Endothelial cell of hepatic sinusoid (primary cell): ENCODE data around the gene NDUFB8.

Experiments
- in situ Hi-C: cut with HindIII; loops from 2 replicates; pipeline ENCODE4 v1.10.0; 2017; ENCODE audit warnings: low sequenced_read_pairs

NDUFB8 gene

DNA sequence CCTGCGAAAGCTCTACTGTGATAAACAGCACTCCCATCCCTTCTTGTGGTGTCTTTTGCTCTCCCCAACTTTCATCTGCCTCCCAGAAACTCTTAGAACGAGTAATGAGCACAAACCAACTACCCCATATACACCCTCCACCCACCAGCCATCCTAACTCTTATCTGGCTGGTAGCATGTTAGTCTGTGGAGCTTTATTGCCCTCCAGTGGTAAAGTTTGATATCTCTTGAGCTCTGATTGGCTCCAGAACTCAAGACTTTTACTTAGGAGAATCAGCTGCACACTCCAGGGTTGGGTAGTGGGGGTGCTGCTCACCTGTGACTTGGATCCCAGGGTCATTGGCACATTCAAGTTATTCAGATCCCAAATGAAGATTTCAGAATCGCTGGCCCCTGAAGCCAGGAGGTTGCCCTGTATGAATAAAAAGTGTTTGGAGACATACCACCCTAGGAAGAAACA, 20.9 kb downstream of the NDUFB8 start:
- in situ Hi-C loops, result loop anchor here (25.0 kb wide), 1 partner anchor 171 kb away; the partner anchor contains the start of genes PKD2L1 and SCD

DNA sequence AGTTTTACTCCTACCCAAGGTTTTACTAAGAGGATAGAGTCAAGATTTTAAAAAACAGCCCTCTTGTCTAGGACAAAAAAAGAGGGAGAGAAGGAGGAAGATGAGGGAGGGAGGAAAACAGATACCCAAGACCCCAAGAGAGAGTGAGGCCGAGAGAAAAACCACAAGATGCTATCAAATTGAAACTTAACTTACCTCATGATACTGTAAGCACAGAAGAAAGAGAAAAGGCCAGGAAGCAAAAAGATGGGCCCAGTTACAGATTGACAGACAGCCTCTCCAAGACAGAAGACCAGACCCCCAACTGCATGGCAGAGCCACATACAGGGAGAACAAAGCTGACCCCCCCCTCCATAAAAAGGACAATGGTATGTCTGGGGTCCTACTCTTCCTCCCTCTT, 21.4 kb downstream of the NDUFB8 start:
- in situ Hi-C loops, result loop anchor here (25.0 kb wide), 1 partner anchor 171 kb away; the partner anchor contains the start of genes PKD2L1 and SCD

DNA sequence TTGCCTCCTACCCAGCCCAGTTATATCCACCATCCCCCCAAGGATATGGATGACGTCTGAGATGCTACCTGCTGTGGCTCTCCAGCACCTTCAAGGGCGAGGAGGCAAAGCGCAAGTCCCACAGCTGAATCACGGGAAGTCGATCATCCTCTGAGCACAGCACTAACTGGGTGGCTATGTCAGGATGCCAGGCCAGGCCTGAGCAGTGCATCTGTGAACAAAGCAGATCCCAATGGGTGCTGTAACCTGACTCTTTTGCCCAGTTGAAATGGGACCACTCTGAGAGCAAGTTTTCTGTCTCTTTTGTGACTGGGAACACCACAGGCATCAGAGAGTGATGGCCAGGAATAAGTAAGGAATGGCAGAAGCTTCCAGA, 22.3 kb downstream of the NDUFB8 start:
- in situ Hi-C loops, result loop anchor here (25.0 kb wide), 1 partner anchor 170 kb away; the partner anchor contains the start of genes PKD2L1 and SCD

DNA sequence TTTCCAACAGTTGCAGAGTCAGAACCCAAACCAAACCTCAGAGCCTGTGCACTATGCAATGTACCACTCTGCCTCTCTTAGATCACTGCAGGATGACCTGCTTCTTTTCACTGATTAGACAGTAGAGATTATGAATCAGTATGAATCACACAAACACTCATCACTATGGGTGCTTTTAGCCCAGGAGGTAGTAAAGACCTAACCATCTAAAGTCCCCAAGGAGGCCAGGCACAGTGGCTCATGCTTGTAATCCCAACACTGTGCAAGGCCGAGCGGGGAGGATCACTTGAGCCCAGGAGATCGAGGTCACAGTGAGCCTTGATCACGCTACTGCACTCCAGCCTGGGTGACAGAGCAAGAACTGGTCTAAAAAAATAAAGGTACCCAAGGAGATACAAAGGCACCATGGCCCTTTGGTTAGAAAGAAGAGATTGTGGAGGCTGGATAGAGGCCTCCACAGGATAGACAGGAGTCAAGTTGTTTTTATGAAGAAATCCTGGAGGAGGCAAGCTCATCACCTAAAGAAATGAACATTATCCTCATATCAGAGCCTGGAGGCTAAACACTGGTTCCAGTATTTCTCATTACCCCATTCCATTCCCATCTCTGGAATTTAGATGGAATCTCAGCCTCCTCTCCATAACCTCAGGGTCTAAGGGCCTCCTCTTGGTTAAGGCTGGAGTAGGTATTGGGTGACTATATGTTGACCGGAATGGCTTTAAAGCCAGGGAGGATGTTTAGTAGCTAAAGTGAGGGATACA, 22.9 kb downstream of the NDUFB8 start:
- in situ Hi-C loops, result loop anchor here (25.0 kb wide), 1 partner anchor 169 kb away; the partner anchor contains the start of genes PKD2L1 and SCD

DNA sequence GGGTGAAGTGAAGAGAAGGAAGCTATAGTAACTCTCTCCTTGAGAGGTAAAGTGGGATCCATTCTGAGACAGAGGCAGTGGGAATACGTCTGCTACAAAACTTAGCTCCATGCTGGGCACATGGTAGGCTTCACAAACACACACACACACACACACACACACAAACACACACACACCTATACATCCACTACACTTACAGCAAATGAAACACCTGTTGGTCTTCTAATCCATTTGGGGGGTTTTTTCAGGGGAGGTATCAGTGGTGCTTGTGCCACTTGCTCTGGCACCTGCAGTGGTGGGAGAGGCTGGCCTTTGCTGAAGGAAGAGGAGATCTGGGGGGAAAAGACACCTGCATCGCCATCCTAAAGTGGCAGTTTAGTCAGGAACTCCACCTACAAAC, 24.5 kb downstream of the NDUFB8 start:
- in situ Hi-C loops, result loop anchor here (25.0 kb wide), 1 partner anchor 168 kb away; the partner anchor contains the start of genes PKD2L1 and SCD

DNA sequence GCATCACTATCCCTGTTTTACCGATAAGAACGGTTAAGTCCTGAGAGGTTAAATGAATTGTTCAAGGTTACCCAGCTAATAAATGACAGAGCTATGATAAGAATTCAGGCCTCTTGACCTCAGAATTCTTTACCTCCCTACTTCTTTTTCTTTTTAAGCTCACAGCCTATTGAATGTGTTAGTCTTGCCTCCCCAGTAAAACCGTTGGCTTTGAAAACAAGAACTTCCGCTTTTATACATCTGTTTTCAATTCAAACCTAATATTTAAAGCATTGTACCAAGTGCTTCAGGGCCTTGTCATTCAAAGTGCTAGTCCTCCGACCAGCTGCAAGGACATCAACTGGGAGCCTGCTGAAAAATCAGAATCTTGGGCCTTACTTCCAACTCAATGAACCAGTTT, 25.6 kb downstream of the NDUFB8 start:
- in situ Hi-C loops, result loop anchor here (25.0 kb wide), 1 partner anchor 167 kb away; the partner anchor contains the start of genes PKD2L1 and SCD

DNA sequence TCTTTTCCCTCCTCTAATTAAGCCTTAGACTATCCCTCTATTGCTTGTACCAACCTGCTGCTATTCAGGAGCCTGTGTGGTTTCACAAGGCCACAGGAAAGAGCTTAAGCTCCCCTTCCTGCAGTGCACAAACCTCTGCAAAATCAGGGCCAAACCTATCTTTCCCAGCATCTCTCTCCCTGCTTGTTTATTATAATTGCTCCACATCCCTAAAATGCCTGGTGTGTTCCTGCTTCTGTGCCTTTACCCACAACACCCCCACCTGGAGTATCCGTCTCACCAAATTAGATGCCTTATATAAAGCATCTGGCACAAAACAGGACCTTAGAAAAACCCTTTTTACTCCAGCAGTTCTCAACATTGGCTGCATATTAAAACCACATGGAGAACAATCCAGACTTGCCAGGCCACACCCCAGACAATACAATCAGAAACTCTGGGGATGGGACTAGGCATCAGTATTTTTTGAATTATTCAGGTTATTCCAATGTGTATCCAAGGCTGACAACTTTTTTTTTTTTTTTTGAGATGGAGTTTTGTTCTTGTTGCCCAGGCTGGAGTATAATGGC, 26.7 kb downstream of the NDUFB8 start:
- in situ Hi-C loops, result loop anchor here (25.0 kb wide), 1 partner anchor 166 kb away; the partner anchor contains the start of genes PKD2L1 and SCD

DNA sequence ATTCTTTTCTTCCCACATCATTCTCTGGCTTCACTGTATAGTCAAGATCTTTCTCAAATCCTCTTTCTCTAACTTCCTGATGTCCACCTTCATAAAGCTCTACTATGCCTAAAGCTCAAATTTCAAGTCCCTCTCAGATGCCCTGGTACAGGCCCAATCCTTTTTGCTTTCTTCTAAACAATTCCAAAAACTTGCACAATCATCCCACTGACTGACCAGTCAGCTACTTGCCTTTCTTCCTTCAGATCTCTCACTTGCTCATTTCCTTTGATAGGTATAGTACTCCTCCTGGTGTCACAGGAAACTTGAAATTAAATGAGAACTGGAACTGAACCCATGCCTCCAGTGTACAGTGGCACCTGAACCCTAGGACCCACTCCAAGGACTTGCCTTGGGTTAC, 28.2 kb downstream of the NDUFB8 start:
- in situ Hi-C loops, result loop anchor here (25.0 kb wide), 1 partner anchor 164 kb away; the partner anchor contains the start of genes PKD2L1 and SCD

DNA sequence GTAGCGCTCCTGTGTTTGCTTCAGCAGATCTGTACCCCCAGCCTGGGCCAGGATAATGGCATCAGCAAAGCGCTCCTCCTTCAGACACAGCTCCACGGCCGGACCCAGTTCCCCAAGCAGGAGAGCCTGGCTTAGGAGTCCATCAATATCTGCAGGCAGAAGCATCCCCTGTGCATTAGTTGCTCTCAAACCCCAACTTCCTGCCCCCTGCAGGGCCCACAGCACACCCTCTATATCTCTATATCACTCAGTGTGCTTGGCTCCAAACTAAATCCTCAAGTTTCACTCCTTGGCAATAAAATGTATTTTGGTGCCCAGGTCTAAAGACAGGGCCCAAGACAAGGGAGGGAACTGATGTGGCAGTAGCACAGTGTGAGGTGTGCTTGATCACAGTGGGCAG, 31.6 kb downstream of the NDUFB8 start:
- in situ Hi-C loops, result loop anchor here (5.0 kb wide), 1 partner anchor 51 kb away; no protein-coding TSS in a partner anchor

DNA sequence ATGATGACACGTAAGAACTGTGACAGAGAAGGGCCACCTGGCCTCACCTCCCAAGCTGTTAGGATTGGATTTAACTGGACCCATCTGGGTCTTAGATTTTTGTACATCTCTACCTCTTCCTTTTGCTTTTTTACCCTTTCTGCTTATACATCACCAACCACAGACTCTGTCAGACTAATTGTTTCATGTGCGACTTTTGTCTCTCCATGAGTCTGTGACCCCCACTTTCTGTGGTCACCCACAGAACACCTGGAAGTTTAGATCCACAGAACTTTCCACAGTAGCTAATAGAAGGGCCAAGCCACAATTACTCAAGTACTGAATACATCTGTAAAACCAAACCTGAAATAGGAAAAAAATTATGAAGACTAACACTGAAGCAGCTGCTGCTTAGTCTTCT, 33.1 kb downstream of the NDUFB8 start:
- in situ Hi-C loops, result loop anchor here (5.0 kb wide), 1 partner anchor 49 kb away; no protein-coding TSS in a partner anchor

DNA sequence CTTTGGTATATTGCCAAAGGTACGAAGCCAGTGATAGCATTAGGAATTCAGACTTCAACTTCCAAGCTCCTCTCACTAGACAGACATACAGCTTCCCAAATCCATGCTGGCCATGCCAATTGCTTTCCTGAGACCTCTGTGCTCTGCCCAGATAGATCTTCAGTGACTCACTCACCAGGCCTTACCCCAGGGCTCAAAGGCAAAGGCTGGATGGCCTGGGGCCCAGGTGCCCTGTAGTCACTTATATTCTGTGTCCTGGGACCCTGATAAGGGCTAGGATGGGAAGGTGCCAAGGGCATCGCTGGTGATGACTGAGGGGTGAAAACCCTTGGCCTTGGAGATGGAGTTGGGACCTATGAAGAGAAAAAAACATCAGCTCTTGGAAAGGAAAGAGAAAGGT, 39.1 kb downstream of the NDUFB8 start:
- in situ Hi-C loops, result no loop called here

DNA sequence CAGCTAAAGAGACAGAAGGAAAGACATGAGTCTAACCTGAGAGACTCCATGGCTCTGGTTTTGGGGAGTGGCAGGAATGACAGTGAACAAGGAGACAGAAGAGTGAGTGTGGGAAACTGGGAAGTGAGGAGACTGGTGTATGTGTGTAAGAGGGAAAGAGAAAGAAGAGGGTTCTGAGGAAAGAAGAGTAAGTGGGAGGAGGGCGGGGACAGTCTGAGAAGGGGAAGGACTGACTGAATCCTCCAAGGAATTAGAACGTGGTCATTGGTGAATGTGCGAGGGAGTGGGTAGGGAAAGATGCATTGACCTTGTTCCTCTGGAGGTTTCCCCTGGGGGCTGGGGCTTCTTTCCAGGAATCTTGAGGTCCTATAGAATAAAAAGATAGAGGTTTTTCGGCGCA, 40.3 kb downstream of the NDUFB8 start:
- in situ Hi-C loops, result no loop called here

DNA sequence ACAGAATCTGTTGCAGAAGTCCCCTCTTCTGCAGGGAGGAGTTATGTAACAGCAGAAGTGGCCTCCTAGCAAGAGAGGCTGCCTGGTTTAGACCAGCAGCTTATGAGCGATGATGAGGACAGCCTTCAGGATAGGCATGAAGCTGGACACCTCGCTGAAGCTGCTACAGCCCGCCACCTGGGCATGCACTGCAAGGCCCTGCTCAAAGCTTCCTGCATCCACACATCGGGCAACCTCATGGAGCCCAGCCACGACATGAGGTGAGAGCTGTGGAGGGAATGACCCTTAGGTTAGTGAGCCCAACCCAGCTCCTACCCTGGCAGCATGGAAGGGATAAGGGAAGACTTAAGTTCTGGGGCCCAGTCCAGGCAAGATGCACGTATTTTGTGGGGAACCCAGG, 42.1 kb downstream of the NDUFB8 start:
- in situ Hi-C loops, result no loop called here

DNA sequence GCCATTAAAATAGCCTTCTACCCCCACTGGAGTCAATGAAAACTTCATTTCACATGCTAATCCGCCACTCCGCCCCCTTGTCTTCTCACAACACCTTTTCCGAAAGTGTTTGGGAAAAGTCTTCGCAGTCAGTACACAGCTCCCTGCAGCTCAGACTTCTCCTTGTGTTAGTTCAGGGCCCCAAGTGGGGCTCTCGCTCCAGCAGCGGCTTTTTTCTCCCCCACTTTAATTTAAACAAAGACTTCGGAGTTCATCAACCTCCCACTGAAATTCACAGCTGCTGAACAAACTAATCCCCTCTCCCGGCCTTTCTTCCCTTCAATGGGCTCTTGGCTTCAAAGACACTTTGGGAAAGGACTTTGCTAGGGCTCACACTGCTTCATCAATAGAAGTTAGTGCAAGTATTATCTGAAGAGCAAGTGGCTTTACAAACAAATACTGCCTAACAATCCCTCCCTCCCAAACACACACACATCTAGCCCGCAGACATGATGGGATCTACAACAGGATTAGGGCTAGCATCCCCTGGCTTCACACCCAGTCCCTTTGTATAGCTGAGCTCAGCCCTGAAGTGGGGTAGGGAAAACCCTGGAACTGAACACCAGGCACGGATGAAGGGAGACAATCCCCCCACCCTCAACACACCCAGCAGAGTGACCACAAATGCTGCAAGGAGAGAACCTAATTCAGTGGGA, 43.7 kb downstream of the NDUFB8 start:
- in situ Hi-C loops, result no loop called here

DNA sequence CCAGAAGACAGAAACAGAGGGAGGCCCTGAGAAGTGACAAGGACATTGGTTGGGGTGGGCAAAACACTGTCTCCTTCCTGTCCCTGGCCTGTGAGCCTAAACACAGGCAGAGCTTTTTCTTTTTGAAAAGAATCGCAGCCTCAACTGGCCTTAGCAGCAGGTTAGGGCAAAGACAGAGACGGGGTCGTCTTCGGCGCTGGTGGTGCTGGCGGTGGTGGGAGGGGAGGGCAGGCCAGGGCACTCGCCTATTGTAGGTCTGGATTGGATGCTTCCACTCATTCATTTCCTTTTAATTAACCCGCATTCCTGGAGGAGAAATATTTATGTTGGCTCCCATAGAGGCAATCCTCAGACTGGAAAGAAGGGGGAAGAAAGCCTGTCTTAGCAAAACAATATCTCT, 44.3 kb downstream of the NDUFB8 start:
- in situ Hi-C loops, result no loop called here

DNA sequence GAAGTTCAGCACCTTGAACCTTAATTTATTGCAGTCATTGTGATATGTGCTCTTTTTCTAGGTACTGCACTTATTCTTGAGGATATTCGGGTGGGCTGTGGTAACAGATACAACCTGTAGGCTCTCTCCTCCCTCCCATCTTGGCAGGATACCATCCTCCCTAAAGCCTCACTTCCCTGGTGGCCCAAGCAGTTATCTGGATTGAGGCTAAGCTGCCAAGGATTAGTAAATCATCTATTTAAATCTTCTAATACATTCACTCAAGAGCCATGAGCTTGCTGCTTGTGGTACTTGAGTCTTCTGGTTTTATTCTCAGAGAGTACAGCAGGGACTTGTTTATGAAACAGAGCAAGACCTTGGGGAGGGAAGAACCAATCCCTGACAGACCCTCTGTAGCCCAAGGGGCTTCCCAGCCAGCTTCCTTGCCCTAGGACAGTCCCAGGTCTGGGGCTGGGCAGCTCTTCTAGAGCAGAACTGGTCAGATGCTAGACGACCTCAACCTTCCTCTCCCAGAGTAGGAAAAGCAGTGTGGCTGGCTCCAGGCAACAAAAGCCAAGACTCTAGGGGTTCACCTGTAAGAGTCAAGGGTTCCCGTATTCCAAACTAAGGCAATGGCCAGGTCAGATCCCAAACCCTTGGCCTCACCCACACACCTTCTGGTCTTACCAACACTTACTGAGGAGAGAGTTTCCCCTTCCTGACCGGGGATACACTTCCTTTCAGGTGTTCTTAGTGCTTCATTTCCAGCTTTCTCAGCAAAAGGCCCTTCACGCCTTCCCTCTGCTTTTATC, 45.6 kb downstream of the NDUFB8 start:
- in situ Hi-C loops, result no loop called here

DNA sequence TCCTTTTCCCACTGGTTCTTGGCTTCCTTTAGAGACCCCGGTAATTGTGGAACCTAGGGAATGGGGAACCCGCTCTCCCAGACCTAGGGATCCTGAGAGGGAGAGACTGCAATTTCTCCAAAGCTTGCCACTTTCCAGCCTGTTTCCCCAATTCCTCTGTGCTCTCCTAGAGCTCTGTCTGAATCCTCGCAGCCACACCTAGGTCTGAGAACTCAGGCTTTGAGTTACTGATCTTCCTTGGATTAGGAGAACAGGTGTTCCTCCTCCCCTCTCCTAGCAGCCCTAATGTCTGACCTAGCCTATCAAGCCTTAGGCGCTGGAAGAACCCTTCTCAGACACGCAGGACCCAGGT, 46.9 kb downstream of the NDUFB8 start:
- in situ Hi-C loops, result no loop called here

DNA sequence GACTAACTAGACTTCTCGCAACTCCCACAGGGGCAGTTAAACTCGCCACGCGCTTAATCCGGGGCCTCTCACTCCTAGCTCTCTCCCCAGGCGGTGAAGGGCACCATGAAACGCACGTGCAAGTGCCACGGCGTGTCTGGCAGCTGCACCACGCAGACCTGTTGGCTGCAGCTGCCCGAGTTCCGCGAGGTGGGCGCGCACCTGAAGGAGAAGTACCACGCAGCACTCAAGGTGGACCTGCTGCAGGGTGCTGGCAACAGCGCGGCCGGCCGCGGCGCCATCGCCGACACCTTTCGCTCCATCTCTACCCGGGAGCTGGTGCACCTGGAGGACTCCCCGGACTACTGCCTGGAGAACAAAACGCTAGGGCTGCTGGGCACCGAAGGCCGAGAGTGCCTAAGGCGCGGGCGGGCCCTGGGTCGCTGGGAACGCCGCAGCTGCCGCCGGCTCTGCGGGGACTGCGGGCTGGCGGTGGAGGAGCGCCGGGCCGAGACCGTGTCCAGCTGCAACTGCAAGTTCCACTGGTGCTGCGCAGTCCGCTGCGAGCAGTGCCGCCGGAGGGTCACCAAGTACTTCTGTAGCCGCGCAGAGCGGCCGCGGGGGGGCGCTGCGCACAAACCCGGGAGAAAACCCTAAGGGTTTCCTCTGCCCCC, 47.4 kb downstream of the NDUFB8 start:
- in situ Hi-C loops, result no loop called here

DNA sequence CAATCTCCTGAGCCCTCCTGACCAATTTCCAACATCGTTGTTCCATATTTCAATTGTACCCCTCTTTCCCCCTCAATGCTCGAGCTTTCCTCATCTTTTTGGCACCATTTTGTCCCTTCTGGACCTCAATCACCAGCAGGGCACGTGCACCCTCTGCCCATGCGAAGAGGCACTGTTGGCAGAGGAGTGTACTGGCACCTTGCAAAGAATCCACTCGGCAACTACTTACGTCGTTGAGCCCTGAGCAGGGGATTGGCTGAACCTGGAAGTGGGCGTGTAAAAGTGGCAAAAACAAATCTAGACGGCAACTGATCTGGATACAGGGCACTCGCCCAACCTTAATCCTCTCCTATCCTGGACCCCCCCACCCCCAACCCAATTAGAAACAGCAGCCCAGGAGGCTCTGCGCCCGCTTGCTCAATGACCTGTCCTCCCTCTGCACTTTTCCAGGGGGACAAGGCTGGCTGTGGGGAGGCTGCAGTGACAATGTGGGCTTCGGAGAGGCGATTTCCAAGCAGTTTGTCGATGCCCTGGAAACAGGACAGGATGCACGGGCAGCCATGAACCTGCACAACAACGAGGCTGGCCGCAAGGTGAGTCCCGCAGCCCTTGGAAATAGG, 48.1 kb downstream of the NDUFB8 start:
- in situ Hi-C loops, result no loop called here

DNA sequence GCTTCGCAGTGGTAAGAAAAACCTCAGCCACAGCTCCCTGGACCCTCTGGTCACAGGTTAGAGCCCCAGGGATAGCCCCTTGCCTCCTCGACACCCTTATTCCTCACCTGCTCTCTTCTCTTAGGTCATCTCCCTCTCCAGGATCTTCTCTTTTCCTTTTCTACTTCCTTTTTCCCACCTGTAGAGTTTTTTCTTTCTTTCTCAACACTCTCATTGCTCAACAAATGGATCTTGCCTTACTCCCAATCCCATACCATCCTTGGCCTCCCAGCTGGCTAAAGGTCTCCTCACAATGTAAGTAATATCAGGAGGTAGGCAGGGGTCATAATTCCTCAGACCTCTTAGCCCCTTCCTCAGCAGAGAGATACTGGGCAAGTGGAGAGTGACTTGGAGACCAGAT, 49.7 kb downstream of the NDUFB8 start:
- in situ Hi-C loops, result no loop called here
